ENCODE data around the gene GNPAT.
A peak's percentile ranks its signal among the peaks of the same experiment; 100 is the strongest.

Gene GNPAT

DNA sequence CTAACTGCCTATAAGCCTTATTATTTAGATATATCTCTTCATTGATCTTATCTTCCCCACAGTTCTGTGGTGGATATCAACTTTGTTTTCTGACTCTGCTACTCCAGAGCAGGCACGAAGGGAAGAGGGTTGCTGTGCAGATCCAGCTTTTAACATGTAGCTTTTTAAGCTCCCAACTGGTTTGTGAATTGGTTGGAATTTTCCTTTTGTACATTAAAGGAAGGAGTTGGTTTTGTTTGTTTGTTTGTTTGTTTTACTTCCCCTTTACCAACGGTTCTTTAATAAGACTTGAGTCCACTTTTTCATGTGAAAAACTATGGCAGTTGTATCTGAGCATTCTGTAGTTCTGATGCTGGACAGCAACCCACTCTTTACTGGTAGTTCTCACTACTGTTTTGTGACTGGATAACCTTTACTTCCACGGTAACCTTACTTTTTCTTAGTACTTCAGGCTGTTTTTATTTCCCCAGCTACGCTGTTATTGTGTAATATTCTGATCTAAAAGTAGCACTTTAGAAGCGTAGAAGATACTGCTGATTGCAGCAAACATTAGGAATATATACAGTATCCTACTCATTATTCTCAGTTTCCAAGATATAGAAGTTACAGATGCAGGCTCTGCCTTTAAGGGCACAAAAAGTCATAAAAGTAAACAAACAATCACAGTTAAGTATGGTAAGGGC lies 1.6 kb downstream of the GNPAT start:
- DNase-seq (ENCODE audit: low spot score): no peak

GRCh38 chr1:231248778-231249177 lies 7.8 kb downstream of the GNPAT start:
- no peak for DNase-seq (ENCODE audit: low spot score)

GRCh38 chr1:231252336-231252735 lies 11.3 kb downstream of the GNPAT start:
- DNase-seq (ENCODE audit: low spot score): no peak

DNA sequence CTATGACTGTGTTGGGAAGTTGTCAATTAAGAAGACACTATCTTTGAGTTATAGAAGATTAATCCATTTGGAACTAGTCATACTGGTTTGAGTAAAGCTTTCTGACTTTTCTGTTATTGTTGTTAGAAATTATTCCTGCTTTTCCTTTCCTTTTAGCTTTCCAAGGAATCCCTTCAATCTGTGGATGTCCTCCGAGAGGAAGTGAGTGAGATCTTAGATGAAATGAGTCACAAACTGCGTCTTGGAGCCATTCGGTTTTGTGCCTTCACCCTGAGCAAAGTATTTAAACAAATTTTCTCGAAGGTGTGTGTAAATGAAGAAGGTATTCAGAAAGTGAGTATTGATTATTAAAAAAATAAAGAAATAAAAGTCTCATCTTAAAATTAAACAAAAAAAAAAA lies 19.3 kb downstream of the GNPAT start:
- no peak for DNase-seq (ENCODE audit: low spot score)

DNA sequence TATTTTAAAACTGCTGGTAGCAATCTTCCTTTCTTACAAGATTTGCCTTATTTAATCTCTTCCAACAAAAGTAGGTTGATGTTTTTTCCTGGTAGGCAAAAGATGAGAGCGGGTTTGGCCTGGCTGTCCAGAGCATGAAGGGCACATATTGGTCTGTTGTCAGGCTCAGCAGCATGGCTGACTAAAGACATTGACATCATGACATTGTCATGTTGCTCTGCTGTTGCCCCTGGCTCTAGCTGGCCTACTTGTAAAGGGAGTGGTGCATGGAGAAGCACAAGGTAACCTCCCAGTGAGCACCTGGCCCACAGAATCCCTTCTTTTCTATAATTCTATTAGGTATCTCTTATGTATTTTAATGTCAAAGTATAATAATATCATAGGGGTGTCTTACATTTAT lies 23.6 kb downstream of the GNPAT start:
- no peak for DNase-seq (ENCODE audit: low spot score)

- DNase-seq (ENCODE audit: low spot score): no peak
Observed at GRCh38 chr1:231265379-231265778, 24.4 kb downstream of the GNPAT start.

- DNase-seq (ENCODE audit: low spot score): no peak
Observed at GRCh38 chr1:231266811-231267322, 25.9 kb downstream of the GNPAT start.

- DNase-seq (ENCODE audit: low spot score): no peak
Observed at GRCh38 chr1:231272173-231272572, 31.2 kb downstream of the GNPAT start.

DNA sequence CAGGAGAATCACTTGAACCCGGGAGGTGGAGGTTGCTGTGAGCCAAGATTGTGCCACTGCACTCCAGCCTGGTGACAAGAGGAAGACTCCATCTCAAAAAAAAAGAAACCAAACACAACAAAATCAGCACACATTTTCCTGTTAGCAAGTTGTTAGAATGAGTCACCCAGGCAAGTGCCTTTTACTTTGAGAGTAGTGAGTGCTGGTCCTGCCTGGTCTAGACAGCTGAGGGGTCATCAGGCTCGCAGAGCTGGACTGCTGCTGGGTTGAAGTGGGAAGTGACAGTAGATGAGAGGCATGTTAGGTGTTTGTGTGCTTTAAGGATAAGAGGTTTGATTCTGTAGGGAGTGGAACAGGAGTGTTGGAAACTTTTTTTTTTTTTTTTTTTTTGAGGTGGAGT lies 31.9 kb downstream of the GNPAT start:
- no peak for DNase-seq (ENCODE audit: low spot score)

DNA sequence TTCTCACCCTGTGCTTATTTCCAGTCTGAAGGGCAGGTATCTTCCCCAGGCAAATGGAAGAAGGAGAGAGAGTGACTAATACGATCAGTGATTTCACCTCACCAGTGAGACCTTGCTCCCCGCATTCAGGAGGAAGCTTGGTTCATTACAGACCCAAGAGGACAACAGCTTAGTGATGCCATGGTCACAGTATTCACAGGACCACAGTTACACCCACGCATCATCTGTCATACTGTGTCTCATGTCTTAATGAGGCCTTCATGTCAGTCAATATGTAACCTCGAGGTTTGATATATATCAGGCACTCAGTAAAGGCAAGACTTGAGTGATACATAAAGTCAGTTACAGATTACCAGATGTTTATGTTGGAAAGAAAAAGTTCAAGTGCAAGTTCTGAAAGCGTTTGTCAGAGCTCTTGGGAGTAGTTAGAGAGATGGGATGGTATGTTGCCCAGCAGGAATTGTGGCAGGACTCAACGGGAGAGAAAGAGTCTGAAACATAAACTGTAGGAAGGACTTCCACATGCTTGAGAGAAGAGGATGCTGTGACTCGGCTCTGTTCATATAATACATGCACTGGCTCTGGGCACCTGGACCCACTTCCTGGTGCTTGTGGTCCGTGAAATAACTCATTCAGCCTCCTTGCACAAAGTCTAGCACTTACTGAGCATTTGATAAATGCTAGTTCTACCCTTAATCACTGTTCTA lies 33.3 kb downstream of the GNPAT start:
- no peak for DNase-seq (ENCODE audit: low spot score)

DNA sequence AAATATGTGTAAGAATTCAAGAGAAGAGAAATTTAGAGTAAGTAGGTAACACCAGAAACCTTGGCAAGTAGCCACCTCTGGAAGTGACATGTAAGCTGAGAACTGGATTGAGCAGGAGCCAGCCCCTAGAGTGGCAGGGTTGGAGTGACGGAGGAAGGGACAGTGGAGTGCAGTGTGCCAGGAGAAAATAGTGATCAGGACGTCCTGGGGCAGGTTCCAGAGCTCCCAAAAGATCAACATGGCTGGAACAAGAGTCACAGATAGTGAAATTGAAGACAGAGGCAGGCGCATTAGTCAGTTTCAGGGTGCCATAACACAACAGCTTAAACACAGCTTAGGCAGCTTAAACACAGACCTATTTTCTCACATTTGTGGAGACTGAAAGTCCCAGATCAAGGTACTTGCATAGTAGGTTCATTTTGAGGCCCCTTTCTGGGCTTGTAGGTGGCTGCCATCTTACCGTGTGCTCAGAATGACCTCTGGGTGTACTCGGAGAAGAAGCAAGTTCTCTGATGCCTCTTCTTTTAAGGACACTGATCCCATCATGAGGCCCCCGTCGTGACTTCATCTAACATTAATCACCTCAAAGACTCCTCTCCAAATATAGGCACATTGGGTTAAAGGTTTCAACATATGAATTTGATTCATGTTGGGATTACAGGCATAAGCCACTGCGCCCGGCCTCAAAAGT lies 37.2 kb downstream of the GNPAT start:
- DNase-seq (ENCODE audit: low spot score): no peak

GRCh38 chr1:231279081-231279480 lies 38.1 kb downstream of the GNPAT start:
- DNase-seq (ENCODE audit: low spot score): no peak

DNA sequence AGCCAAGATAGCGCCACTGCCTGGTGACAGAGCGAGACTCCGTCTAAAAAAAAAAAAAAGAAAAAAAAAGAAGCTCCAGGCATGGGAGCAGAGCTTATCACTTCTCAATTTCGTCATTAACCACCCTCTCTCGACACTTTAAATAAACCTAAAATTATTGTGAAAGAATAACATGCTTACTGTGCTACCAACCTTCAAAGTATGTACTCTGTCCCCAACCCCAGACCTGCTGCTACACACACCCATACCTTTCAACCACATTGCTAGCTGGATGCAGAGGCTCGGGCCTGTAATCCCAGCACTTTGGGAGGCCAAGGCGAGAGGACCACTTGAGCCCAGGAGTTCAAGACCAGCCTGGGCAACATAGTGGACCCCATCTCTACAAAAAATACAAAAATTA lies 38.7 kb downstream of the GNPAT start:
- no peak for DNase-seq (ENCODE audit: low spot score)

DNA sequence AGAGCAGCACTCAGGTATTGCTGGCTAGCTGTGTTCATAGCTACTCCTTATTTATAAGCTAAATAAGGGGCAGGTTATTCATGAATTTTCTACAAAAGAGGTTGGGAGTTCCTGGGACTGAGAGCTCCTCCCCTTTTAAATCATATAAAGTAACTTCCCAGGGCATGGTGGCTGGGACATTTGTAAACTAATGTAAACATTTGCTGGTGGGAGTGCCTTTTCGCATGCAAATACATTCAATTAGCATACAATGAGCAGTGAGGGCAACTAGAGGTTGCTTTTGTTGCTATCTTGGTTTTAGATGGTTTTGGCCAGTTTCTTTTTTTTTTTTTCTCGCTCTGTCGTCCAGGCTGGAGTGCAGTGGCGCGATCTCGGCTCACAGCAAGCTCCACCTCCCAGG lies 43.4 kb downstream of the GNPAT start:
- DNase-seq (ENCODE audit: low spot score): no peak

DNA sequence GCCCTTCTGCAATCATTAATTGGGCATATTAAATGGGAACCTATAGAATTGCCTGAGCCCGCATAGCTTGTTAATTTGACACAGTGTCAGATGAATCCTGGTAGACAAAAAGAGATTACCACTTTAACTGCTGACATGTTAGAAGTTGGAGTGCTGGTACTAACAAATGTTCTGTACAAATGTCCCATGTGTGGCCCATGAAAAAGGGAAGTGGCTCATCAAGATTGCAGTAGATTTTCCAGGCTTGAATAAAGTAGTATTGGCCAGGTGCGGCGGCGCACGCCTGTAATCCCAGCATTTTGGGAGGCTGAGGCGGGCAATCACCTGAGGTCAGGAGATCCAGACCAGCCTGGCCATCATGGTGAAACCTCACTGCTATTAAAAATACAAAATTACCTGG lies 45.6 kb downstream of the GNPAT start:
- no peak for DNase-seq (ENCODE audit: low spot score)

DNA sequence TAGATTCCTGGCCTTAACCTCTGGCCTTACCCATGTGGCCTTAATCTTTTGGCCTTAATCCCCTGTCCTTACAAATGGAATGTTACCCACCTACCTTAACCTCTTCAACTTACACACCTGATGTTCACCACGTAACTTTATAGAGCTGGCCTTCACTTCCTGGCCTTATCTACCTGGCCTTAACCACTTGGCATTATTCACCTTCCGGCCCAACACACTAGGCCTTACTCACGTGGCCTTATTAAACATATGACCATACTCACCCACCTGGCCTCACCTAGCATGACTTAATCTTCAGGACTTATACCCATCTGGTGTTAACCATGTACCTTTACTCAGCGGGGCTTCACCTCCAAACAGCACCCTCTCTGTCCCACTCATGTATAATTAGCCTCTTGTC lies 54.9 kb downstream of the GNPAT start:
- DNase-seq (ENCODE audit: low spot score): no peak

DNA sequence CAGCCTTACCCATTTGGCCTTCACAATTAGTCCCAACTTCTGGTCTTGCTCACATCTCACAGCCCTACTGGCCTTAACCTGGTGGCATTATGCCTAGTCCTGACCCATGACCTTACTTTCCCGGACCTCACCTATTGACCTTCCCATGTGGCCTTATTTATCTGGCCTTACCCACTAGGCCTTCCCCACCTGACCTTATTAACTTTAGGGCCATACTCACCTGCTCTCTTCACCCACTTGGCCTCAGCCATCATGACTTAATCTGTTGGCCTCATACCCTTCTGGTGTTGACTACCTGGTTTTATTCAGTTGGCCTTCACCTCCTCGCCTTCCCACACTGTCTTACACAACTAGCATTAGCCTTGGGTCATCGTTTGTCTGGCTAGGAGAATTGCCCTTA lies 61.0 kb downstream of the GNPAT start:
- no peak for DNase-seq (ENCODE audit: low spot score)

GRCh38 chr1:231310391-231310934 lies 69.5 kb downstream of the GNPAT start:
- DNase-seq (ENCODE audit: low spot score): no peak

DNA sequence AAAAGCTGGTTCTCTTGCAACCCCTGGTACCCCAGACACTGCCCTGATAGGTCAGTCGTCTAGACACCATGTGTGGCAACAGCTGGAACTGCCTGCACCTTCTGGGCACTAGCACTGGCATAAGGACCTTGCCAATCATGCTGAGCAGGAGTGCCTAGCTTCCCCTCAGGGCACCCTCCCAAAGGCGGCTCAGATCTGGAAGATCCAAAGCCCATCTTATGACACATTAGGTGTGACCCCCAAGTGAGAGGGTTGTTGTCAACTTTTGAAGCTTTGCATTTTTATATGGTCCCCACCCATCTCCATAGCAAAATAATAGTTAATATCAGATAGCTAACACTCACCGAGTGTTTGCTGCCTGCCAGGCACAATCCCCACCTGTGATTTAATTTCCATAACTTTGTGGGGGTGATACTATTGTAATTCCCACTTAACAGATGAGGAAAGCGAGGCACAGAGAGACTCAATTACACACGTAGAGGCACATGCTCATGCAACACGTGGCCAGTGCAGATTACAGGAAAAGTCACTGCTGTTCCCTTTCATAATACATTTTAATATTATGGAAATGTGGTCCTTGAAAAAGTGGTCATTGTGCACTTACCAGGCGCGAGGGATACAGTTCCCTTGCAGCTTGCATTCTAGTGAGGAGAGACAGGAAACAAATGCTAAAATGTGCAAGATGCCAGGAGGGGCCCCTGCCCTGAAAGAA lies 70.9 kb downstream of the GNPAT start:
- DNase-seq (ENCODE audit: low spot score): no peak

GRCh38 chr1:231312432-231312788 lies 71.4 kb downstream of the GNPAT start:
- DNase-seq (ENCODE audit: low spot score): no peak

DNA sequence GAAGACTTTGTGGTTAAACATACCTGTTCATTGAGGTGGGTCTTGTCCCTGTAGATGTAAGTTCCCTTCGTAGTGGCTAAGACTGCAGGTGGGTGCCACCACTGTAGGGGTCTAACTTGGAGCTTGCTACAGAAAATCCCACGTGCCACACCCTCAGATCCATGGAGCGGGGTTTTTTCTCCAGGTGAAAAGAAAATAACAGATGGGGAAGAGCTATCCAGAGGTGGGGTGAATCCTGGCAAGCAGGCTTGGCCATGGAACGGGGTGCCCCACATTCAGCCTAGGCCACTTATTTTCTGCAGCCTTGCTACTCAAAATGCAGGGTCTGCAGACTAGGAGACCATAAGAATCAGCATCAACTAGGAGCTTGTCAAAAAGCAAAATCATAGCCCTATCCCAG lies 72.6 kb downstream of the GNPAT start:
- no peak for DNase-seq (ENCODE audit: low spot score)

GRCh38 chr1:231315887-231316286 lies 74.9 kb downstream of the GNPAT start:
- DNase-seq (ENCODE audit: low spot score): peak; percentile 16

Data from SK-N-DZ (cell line).